AG04449 (cell line): ENCODE measurements around the gene CFAP126.

Experiments used
- CTCF ChIA-PET: fragments of 350-600 bp; formaldehyde crosslinking; extraction: SDS; loops from one replicate; lab custom pipeline; 2021; ENCODE audit warnings: antibody characterized with exemption; lab: Yijun Ruan, JAX
- POLR2A ChIA-PET: fragments of 400-600, 350-600 bp; formaldehyde crosslinking; extraction: SDS; loops from one replicate; lab custom pipeline; 2020; ENCODE audit warnings: antibody characterized with exemption, inconsistent platforms; lab: Yijun Ruan, JAX
- DNase-seq: peaks from one replicate; pipeline ENCODE4 v3.0.0-alpha.2; 2010; ENCODE audit warnings: low read depth, low spot score
- H3K4me3 ChIP-seq: 2 replicates; pipeline ENCODE4 v1.5.1; 2011; ENCODE audit warnings: low read depth, mild to moderate bottlenecking, control low read depth, low read length
- TF ChIP-seq, protein P1 (sequence below): IDR thresholded peaks from one replicate; pipeline ENCODE4 v1.5.1; 2011; ENCODE audit warnings: mild to moderate bottlenecking, moderate library complexity, low read length, control low read depth, inconsistent platforms; ENCODE audit not compliant: insufficient read depth; ENCODE audit errors: missing control alignments

Gene CFAP126

DNA sequence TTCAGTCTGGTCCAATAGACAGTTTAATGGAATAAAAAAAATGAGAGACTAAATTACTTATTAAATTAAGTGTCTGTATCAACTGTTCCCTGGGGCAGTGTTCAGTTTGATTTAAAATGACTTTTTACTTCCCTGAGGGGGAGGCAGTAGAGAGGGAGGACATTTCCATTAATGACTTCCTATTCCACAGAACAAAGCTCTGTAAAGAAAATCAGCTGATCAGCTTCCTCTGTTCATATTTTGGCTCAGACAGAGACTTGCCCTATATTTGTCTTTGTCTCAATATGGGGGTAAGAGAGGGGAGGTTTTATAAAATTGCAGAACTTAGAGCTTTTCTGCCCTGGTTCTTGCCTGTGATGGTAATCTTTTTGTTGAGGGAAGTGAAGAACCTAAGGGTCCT is 8.4 kb downstream of the CFAP126 start:
- CTCF ChIA-PET, result interaction anchor here (1.0 to 2.3 kb wide), 3 partner anchors 9 to 132 kb away, joined by 3 to 9 read pairs (median 3); no protein-coding TSS in a partner anchor
- no peak for DNase-seq
- POLR2A ChIA-PET, result no interaction called here
- TF ChIP-seq, protein P1, sequence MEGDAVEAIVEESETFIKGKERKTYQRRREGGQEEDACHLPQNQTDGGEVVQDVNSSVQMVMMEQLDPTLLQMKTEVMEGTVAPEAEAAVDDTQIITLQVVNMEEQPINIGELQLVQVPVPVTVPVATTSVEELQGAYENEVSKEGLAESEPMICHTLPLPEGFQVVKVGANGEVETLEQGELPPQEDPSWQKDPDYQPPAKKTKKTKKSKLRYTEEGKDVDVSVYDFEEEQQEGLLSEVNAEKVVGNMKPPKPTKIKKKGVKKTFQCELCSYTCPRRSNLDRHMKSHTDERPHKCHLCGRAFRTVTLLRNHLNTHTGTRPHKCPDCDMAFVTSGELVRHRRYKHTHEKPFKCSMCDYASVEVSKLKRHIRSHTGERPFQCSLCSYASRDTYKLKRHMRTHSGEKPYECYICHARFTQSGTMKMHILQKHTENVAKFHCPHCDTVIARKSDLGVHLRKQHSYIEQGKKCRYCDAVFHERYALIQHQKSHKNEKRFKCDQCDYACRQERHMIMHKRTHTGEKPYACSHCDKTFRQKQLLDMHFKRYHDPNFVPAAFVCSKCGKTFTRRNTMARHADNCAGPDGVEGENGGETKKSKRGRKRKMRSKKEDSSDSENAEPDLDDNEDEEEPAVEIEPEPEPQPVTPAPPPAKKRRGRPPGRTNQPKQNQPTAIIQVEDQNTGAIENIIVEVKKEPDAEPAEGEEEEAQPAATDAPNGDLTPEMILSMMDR, result no peak
- H3K4me3 ChIP-seq, result no peak overlapping the region

DNA sequence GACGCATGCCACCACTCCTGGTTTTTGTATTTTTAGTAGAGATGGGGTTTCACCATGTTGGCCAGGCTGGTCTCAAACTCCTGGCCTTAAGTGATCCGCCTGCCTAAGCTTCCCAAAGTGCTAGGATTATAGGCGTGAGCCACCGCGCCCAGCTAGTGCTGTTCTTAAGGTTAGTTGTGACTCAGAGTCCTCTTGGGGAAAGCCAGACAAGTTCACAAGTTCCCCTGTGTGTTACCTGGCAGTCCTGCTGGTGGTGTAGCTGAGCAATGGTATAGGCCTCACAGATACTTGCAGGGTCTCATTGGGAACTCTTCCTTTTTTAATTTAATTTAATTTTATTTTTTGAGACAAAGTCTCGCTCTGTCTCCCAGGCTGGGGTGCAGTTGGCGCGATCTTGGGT is 10.6 kb downstream of the CFAP126 start:
- no peak overlapping the region for H3K4me3 ChIP-seq
- TF ChIP-seq, protein P1, result no peak
- ChIA-PET POLR2A (no interaction called here), CTCF (interaction anchor here (1.0 to 2.2 kb wide), 2 partner anchors 25 to 130 kb away, joined by 3 to 10 read pairs; no protein-coding TSS in a partner anchor)
- DNase-seq, result no peak

DNA sequence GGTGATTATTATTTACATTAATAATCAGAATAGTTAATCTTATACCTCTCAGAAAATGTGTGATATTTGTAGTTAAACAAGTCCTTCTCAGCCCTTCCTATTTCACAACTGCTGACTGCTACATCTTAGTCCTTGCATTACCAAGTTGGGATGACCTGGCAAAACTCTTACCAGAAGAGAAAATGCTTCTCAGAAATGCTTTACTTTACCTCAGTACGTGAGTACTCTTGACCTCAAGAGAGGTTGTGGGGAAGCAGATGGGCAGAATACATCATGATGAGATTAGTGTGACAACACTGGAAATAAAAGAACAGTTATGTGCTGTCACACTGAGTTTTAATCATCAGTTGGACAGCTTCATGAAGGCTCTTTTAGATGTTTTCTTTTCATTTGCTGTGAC is 16.2 kb downstream of the CFAP126 start:
- TF ChIP-seq, protein P1, result no peak
- CTCF ChIA-PET, result no interaction called here
- no peak overlapping the region for H3K4me3 ChIP-seq
- POLR2A ChIA-PET, result no interaction called here
- DNase-seq, result no peak

DNA sequence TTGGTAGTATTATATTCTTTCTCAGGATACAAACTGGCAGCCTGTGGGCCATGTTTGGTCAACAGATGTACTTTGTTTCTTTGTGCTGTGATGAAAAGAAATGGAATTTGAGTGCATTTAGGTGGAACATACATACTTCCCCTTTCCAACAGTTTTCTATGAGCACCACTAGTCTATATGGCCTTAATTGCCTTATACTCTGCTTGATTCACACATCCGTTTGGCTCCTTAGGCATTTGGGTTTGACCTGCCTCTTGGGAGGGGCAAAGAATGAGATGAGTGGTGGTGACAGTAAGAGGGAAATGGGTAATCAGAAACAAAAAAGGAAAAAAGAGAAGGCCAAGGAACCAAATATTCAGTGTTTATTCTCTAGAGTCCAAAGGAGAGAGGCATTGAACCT is 17.0 kb downstream of the CFAP126 start:
- H3K4me3 ChIP-seq, result no peak overlapping the region
- ChIA-PET CTCF (interaction anchor here (2.5 kb wide), 1 partner anchor 123 kb away, joined by 11 read pairs; no protein-coding TSS in a partner anchor), POLR2A (no interaction called here)
- TF ChIP-seq, protein P1, result no peak
- DNase-seq, result no peak

DNA sequence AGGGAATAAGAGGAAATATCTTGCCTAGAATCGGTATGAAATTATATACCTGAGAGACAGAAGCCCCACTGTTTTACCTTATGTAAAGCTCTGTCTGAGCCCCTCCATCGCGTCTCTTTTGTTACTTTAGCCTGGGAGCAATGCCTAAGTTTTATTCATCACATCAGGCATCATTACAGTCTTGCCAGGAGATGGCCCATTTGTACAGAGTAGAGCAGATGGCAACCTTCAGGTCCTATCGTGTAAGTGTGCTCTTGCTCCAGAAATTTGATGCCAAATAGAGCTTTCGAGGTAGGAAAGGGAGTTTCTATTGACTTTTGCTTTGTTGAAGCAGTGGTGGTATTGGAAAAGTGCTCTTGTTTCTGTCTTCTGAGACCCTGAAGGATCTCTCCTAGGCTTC is 24.9 kb downstream of the CFAP126 start:
- ChIA-PET CTCF (interaction anchor here (1.4 kb wide), 1 partner anchor 17 kb away, joined by 3 read pairs; no protein-coding TSS in a partner anchor), POLR2A (no interaction called here)
- TF ChIP-seq, protein P1, result no peak
- no peak for DNase-seq
- no peak overlapping the region for H3K4me3 ChIP-seq

DNA sequence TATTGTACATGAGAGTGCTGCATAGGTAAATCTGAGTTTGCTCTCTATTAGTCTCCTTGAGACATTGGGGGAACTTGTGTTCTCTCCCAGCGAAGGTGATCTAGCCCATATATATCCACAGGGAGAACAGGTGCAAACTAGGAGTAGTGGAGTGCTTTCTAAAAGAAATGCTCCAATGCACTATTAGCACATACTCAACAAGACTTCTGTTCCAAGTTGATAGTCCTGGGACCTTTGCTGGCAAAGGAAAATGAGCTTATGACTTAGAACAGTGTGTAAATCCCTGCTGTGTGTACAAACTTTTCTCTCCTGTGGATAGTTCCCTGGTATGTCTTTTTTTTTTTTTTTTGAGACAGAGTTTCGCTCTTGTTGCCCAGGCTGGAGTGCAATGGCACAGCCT is 25.5 kb downstream of the CFAP126 start:
- CTCF ChIA-PET, result interaction anchor here (1.0 to 1.4 kb wide), 2 partner anchors 18 to 40 kb away, joined by 3 read pairs; no protein-coding TSS in a partner anchor
- POLR2A ChIA-PET, result no interaction called here
- DNase-seq, result no peak
- no peak overlapping the region for H3K4me3 ChIP-seq
- TF ChIP-seq, protein P1, result no peak
